ENCODE measurements around the gene TOP3B.
"Not testable (repeated sequence)": the region's sequence is repeated elsewhere in the genome, so short reads cannot be mapped to it uniquely, and the experiment has no call there.

TOP3B gene

DNA sequence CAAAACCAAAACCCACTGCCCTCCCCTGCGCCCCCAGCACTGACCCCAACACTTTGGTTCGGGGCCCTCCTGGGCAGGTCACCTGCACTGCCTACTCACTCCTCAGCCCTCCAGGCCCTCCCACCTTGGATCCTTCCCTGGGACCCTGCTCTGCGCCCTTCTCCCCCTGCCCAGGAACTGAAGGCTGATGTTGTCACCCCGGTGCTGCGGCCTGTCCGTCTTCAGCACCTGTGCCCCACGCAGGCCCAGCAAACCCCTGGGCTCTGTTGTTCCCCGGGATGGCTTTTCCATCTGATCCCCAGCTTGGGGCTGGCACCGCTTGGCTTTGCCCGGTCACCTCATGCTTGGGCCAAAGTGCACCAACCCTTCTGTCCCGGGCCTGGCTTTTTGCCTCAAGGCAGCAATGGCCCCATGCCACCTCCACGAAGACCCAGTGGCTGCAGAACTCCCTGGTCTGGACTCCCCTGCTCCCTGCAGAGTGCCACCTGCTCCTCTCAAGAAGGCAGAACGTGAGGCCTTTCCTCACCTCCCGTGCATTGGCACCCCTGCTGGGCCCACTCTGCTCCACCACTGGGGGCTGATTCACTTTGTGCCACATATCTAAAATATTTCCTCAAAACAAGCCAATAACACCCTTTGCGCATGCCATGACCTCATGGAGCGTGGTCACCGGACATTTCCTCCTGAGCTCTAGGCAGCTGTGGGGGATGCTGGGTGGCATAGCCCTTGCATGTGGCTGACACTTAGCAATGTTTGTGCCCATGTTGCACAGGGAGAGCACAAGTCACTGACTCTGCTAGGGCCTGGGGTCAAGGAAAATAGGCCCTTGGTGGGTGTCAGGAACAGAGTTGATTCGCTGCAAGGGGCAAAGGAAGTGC is 38.8 kb downstream of the TOP3B start:
- in situ Hi-C loops (cut with HindIII; ENCODE audit: low pct_ligation_motif_present, low sequenced_read_pairs) = loop anchor here (25.0 kb wide), 1 partner anchor 232 kb away; no protein-coding TSS in a partner anchor
- H3K27me3 ChIP-seq (replicated peaks) = no peaks in the 10 kb centered on the region
- peaks cover 25% of the 10 kb centered on the region for H3K36me3 ChIP-seq (replicated peaks)
- TF ChIP-seq, protein P1, sequence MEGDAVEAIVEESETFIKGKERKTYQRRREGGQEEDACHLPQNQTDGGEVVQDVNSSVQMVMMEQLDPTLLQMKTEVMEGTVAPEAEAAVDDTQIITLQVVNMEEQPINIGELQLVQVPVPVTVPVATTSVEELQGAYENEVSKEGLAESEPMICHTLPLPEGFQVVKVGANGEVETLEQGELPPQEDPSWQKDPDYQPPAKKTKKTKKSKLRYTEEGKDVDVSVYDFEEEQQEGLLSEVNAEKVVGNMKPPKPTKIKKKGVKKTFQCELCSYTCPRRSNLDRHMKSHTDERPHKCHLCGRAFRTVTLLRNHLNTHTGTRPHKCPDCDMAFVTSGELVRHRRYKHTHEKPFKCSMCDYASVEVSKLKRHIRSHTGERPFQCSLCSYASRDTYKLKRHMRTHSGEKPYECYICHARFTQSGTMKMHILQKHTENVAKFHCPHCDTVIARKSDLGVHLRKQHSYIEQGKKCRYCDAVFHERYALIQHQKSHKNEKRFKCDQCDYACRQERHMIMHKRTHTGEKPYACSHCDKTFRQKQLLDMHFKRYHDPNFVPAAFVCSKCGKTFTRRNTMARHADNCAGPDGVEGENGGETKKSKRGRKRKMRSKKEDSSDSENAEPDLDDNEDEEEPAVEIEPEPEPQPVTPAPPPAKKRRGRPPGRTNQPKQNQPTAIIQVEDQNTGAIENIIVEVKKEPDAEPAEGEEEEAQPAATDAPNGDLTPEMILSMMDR (IDR thresholded peaks at IDR 0.05; ENCODE audit: low read depth, low read length, missing control alignments) = no peak
- no peak for DNase-seq
- peak overlapping the region; percentile 73 for H3K27ac ChIP-seq
- H3K4me3 ChIP-seq (ENCODE audit: low read depth, low read length) = no peak overlapping the region

DNA sequence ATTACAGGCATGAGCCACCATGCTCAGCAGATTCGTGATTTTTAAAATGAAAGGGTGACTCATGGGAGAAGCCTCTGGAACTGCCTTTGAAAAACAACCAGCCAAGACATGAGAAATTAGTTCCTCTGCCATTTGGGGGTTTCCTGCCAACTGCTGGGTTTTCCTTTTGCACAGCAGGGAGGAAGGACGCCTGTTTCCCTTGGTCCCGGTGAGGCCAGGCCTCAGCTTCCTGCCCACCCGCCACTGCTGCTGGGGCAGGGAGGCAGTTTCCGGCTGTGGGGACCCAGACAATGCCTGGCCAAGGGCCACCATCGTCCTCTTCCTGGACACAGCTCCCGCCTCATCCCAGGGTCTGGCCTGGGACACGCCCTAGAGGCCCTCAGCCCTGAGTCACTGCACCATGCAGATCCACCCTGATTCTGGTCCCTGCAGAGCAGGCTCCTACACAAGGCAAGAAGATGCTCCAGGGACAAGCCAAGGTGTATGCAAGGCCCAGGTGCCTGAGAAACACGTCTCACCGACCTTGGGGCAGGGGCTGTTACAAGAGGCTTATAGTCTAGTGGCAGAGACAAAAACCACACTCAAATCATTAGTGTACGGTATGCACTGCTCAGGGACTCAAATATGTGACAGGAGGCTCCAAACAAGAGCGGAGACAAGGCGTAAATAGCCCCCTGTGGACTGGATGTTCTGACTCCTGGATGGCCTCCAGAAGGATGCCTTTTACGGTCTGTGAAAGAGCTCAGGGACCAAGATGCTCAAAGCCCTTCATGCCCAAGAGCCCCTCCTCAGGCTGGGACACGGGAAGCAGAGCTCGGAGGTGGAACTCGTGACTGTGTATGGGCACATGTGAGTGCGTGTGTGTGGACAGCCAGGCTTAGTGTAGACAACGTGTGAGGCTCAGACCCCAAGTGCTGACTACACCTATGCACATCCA is 39.9 kb downstream of the TOP3B start:
- H3K27ac ChIP-seq = peak overlapping the region; percentile 73
- H3K27me3 ChIP-seq (replicated peaks) = no peaks in the 10 kb centered on the region
- peak; percentile 77 for DNase-seq
- H3K36me3 ChIP-seq (replicated peaks) = peaks cover 25% of the 10 kb centered on the region
- no peak overlapping the region for H3K4me3 ChIP-seq (ENCODE audit: low read depth, low read length)
- in situ Hi-C loops (cut with HindIII; ENCODE audit: low pct_ligation_motif_present, low sequenced_read_pairs) = loop anchor here (25.0 kb wide), 1 partner anchor 230 kb away; no protein-coding TSS in a partner anchor
- TF ChIP-seq, protein P1 (IDR thresholded peaks at IDR 0.05; ENCODE audit: low read depth, low read length, missing control alignments) = no peak

DNA sequence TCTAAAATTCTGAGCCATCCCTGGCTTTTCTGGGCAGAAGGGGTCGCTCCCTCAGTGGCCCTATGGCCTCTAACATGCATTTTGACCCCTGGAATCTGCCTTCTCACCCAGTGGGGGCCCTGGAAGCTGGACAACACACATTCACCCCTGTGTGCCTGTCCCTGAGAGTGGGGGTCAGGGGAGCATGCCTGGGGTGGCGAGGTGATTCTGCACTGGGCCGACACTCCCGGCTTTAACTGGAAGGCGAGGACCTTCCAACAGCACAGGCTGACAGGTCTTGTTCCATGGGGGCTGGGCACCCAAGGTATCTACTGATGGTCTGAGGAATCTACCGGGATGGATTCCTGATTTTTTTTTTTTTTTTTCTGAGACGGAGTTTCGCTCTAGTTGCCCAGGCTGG is 40.7 kb downstream of the TOP3B start:
- H3K27me3 ChIP-seq (replicated peaks) = no peaks in the 10 kb centered on the region
- no peak for DNase-seq
- in situ Hi-C loops (cut with HindIII; ENCODE audit: low pct_ligation_motif_present, low sequenced_read_pairs) = loop anchor here (25.0 kb wide), 1 partner anchor 230 kb away; no protein-coding TSS in a partner anchor
- no peak overlapping the region for H3K4me3 ChIP-seq (ENCODE audit: low read depth, low read length)
- peaks cover 30% of the 10 kb centered on the region for H3K36me3 ChIP-seq (replicated peaks)
- TF ChIP-seq, protein P1 (IDR thresholded peaks at IDR 0.05; ENCODE audit: low read depth, low read length, missing control alignments) = no peak
- H3K27ac ChIP-seq = peak overlapping the region; percentile 73

DNA sequence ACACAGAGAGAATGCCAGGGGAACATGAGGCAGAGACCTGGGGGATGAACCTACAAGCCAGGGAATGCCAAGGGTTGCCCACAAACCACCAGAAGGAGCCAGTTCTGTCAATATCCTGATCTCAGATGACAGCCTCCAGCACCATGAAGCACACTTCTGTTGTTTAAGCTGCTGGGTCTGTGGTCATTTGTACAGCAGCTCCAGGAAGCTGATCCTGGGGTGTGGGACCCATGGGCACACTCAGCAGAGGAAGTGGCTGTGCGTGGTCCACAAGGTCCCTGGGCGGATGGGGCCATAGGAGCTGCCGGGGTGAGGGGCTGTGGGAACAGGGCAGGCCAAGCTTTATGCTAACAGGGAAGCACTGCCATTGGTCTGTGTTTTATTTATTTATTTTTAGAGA is 42.1 kb downstream of the TOP3B start:
- Histone ChIP-seq H3K27me3 (replicated peaks) (no peaks in the 10 kb centered on the region), H3K4me3 (ENCODE audit: low read depth, low read length) (no peak overlapping the region), H3K27ac (no peak overlapping the region), H3K36me3 (replicated peaks) (peaks cover 25% of the 10 kb centered on the region)
- TF ChIP-seq, protein P1 (IDR thresholded peaks at IDR 0.05; ENCODE audit: low read depth, low read length, missing control alignments) = no peak
- DNase-seq = no peak
- in situ Hi-C loops (cut with HindIII; ENCODE audit: low pct_ligation_motif_present, low sequenced_read_pairs) = loop anchor here (25.0 kb wide), 1 partner anchor 228 kb away; no protein-coding TSS in a partner anchor

DNA sequence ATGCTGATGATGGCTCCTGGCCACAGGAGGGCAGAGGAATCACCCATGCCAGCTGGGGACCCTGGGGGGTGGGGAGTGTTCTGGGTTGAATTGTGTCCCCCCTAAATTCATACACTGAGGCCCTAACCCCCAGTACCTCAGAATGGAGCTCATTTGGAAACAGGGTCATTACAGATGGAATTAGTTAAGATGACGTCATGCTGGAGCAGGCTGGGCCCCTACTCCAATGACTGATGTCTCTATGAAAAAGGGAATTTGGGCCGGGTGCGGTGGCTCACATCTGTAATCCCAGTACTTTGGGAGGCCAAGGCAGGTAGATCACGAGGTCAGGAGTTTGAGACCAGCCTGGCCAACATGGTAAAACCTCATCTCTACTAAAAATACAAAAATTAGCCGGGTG is 42.7 kb downstream of the TOP3B start:
- in situ Hi-C loops (cut with HindIII; ENCODE audit: low pct_ligation_motif_present, low sequenced_read_pairs) = loop anchor here (25.0 kb wide), 1 partner anchor 228 kb away; no protein-coding TSS in a partner anchor
- DNase-seq; H3K4me3 ChIP-seq (ENCODE audit: low read depth, low read length); H3K27me3 ChIP-seq (replicated peaks); H3K27ac ChIP-seq: not testable (repeated sequence)
- H3K36me3 ChIP-seq (replicated peaks) = peaks cover 19% of the 10 kb centered on the region
